Right lobe of liver (tissue), 4 donors: ENCODE measurements around the gene FLT3.

Source experiments
- CTCF ChIP-seq, 4 donors: fragments of 200-600 bp in 3 of 4; fragments of 450-650 bp in 1 of 4; IDR thresholded peaks; one replicate each; pipeline versions ENCODE4 v1.5.1 to v1.8.0; 2016 to 2022; ENCODE audit warnings: antibody characterized with exemption in 4 of 4, mild to moderate bottlenecking in 2 of 4
- POLR2A ChIP-seq: fragments of 450-650 bp; IDR thresholded peaks from one replicate; pipeline ENCODE4 v1.6.1; 2017; ENCODE audit warnings: antibody characterized with exemption, mild to moderate bottlenecking
- donor health status: DM: no; HTN: no; CAD: no.
- donor health status: DM: no; HTN: no; CAD: no.
- donor health status: DM: no; HTN: yes; CAD: no.

GRCh38 chr13:28045861-28046260 lies 54.5 kb downstream of the FLT3 start:
- no peak for TF ChIP-seq POLR2A
- TF ChIP-seq CTCF (IDR thresholded peaks at IDR 0.05), result no peak
